ENCODE data around the gene BMAL2. TPM values are rescaled to one million over a fixed set of nuclear protein-coding genes. Genes with fewer than 3 reads are reported as not detected.

The BMAL2 gene
- polyA plus RNA-seq, 2 of the 4 experiments (the other 2 are of a cell fraction), result 13.5 to 23.1 TPM

GRCh38 chr12:27333403-27334009, 870 bp downstream of the BMAL2 start:
- Histone ChIP-seq H3K9me3 (no peaks in the 10 kb centered on the region), H3K4me3 (peak overlapping the region; percentile 77), H3K4me1 (peaks cover 54% of the 10 kb centered on the region), H3K27ac (peak overlapping the region; percentile 70 to 92), H3K4me2 (peak overlapping the region; percentile 92)
- CTCF ChIA-PET, result interaction anchor here (0.9 to 1.6 kb wide), 5 partner anchors 14 to 317 kb away, joined by 3 to 7 read pairs (median 4); partner anchors contain the start of gene MED21
- TF ChIP-seq RCOR1 (IDR thresholded peaks at IDR 0.05; ENCODE audit: low read depth, low read length) (no peak), EHMT2 (IDR thresholded peaks at IDR 0.05; ENCODE audit: low read depth) (no peak), MAFK (IDR thresholded peaks at IDR 0.05; ENCODE audit: partially characterized antibody) (no peak), CBX2 (IDR thresholded peaks at IDR 0.05; ENCODE audit: borderline replicate concordance, low read depth) (no peak), HDAC2 (IDR thresholded peaks at IDR 0.05) (0 out of 2 replicates have a peak, but pooled peaks have one; percentile 25), NFE2L2 (conservative IDR thresholded peaks at IDR 0.05; ENCODE audit: low read length) (no peak), HES2 (IDR thresholded peaks at IDR 0.05) (no peak), CHD4 (IDR thresholded peaks at IDR 0.05; ENCODE audit: borderline replicate concordance) (no peak), EHF (CRISPR knock-in tag; IDR thresholded peaks at IDR 0.05) (no peak), RNF2 (IDR thresholded peaks at IDR 0.05; ENCODE audit: borderline replicate concordance, low read depth) (no peak)
- TF ChIP-seq, protein P1, sequence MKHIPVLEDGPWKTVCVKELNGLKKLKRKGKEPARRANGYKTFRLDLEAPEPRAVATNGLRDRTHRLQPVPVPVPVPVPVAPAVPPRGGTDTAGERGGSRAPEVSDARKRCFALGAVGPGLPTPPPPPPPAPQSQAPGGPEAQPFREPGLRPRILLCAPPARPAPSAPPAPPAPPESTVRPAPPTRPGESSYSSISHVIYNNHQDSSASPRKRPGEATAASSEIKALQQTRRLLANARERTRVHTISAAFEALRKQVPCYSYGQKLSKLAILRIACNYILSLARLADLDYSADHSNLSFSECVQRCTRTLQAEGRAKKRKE (CRISPR knock-in tag; IDR thresholded peaks at IDR 0.05; ENCODE audit: low read depth), result no peak
- TF ChIP-seq, protein P2, sequence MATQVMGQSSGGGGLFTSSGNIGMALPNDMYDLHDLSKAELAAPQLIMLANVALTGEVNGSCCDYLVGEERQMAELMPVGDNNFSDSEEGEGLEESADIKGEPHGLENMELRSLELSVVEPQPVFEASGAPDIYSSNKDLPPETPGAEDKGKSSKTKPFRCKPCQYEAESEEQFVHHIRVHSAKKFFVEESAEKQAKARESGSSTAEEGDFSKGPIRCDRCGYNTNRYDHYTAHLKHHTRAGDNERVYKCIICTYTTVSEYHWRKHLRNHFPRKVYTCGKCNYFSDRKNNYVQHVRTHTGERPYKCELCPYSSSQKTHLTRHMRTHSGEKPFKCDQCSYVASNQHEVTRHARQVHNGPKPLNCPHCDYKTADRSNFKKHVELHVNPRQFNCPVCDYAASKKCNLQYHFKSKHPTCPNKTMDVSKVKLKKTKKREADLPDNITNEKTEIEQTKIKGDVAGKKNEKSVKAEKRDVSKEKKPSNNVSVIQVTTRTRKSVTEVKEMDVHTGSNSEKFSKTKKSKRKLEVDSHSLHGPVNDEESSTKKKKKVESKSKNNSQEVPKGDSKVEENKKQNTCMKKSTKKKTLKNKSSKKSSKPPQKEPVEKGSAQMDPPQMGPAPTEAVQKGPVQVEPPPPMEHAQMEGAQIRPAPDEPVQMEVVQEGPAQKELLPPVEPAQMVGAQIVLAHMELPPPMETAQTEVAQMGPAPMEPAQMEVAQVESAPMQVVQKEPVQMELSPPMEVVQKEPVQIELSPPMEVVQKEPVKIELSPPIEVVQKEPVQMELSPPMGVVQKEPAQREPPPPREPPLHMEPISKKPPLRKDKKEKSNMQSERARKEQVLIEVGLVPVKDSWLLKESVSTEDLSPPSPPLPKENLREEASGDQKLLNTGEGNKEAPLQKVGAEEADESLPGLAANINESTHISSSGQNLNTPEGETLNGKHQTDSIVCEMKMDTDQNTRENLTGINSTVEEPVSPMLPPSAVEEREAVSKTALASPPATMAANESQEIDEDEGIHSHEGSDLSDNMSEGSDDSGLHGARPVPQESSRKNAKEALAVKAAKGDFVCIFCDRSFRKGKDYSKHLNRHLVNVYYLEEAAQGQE (IDR thresholded peaks at IDR 0.05), result no peak
- TF ChIP-seq, protein P3, sequence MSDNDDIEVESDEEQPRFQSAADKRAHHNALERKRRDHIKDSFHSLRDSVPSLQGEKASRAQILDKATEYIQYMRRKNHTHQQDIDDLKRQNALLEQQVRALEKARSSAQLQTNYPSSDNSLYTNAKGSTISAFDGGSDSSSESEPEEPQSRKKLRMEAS (IDR thresholded peaks at IDR 0.05), result peak; percentile 62
- TF ChIP-seq, protein P4, sequence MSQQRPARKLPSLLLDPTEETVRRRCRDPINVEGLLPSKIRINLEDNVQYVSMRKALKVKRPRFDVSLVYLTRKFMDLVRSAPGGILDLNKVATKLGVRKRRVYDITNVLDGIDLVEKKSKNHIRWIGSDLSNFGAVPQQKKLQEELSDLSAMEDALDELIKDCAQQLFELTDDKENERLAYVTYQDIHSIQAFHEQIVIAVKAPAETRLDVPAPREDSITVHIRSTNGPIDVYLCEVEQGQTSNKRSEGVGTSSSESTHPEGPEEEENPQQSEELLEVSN (IDR thresholded peaks at IDR 0.05; ENCODE audit: borderline replicate concordance, low read depth), result peak; percentile 56; the same call in 1 of the 2 replicates
- WGBS (ENCODE audit: missing lambda C conversion rate), result 2% methylated on average over 28 of the region's 40 CpGs
- POLR2A ChIA-PET, result interaction anchor here (1.2 to 1.9 kb wide), 3 partner anchors 10 to 311 kb away, joined by 3 to 8 read pairs (median 4); partner anchors contain the start of gene MED21
- ATAC-seq (peak; percentile 21 to 28; a peak in 5 of 6 replicates), DNase-seq (ENCODE audit: low read depth in 1 of 2, low spot score in 1 of 2) (no peak), FAIRE-seq (no peak)

DNA sequence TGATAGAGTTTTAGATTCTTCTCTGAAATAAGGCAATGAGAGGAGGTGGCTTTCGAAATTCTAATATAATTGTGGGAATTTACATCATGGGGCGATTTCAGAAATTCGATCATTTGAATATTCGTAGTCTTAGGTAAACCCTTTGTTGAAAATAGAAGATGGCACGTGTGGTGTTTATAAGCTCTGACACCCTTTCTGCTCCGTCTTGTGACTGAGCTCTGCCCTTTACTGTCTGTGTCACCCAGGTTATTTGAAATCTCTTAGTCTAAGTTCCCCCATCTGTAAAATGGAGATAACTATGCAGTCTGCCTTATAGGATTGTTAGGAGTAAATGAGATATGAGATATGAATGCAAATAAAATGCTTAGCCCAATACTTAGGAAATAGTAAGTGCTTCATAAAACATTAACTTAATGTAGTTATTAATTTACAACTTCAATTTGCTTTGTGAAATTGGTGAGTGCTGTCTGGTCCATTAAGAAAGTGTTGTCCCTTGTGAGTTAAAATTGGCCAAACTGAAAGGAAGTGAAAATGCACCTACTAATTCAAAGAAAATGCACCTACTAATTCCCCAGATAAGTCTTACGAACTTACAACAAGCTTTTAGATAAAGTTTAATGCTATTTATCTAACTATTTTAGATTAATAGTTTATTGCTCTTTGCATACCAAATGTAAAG, 1.5 kb downstream of the BMAL2 start:
- Histone ChIP-seq H3K4me2 (peak overlapping the region; percentile 92), H3K4me3 (peak overlapping the region; percentile 77), H3K4me1 (peaks cover 54% of the 10 kb centered on the region), H3K9me3 (no peaks in the 10 kb centered on the region), H3K27ac (peak overlapping the region in 1 of 2 experiments; percentile 92; a peak in 3 of 6 replicates)
- ChIA-PET POLR2A (interaction anchor here (1.5 to 1.9 kb wide), 2 partner anchors 9 to 312 kb away, joined by 4 to 8 read pairs; partner anchors contain the start of gene MED21), CTCF (interaction anchor here (0.9 to 1.6 kb wide), 5 partner anchors 14 to 318 kb away, joined by 3 to 7 read pairs (median 4); partner anchors contain the start of gene MED21)
- DNase-seq (ENCODE audit: low read depth in 1 of 2, low spot score in 1 of 2) (no peak), ATAC-seq (no peak), FAIRE-seq (no peak)
- TF ChIP-seq SREBF2 (IDR thresholded peaks at IDR 0.05), result no peak
- no peak for TF ChIP-seq RCOR1 (IDR thresholded peaks at IDR 0.05; ENCODE audit: low read depth, low read length)
- 27% methylated on average over 7 of the region's 7 CpGs for WGBS (ENCODE audit: missing lambda C conversion rate)
